Activated T-helper 1 cell treated with Interleukin-2 at 50 U/mL for 16 hours (primary cell): ENCODE results near the gene GPATCH2.
"Not testable (repeated sequence)": the region's sequence is repeated elsewhere in the genome, so short reads cannot be mapped to it uniquely, and the experiment has no call there.

ENCODE experiments used
- DNase-seq: peaks from one replicate; pipeline ENCODE4 v3.0.0-alpha.2; 2020; ENCODE audit warnings: low read depth

The GPATCH2 gene

GRCh38 chr1:217443845-217444244 is 187.0 kb downstream of the GPATCH2 start:
- DNase-seq, result no peak

DNA sequence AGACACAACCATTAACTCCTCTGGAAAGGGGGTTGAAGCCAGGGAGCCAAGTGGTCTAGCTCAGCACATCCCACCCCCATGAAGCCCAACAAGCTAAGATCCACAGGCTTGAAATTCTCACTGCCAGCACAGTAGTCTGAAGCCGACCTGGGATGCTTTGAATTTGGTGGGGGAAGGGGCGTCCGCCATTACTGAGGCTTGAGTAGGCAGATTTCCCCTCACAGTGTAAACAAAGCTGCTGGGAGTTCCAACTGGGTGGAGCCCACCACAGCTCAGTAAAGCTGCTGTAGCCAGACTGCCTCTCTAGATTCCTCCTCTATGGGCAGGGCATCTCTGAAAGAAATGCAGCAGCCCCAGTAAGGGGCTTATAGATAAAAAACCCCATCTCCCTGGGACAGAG is 193.5 kb downstream of the GPATCH2 start:
- DNase-seq, result no peak

DNA sequence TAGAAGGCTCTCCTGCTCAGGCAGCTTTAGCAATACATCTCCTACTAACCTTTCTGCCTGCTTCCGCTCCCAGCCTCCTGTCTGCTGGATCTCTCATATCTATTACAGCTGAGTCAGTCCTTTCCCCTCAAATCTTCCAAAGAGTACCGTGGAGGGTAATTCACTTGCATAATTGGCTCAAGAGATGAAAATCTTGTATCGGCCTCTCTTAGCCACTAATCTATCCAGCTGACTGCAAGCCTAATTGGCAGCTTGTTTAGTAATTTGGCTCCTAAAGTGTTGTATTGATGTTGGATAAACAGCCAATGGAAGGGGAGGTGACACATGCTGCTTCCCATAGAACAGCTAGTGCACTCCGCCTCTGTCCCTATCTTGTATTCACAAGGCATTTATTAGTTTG is 195.7 kb downstream of the GPATCH2 start:
- no peak for DNase-seq

GRCh38 chr1:217433664-217434063 is 197.2 kb downstream of the GPATCH2 start:
- DNase-seq, result no peak

DNA sequence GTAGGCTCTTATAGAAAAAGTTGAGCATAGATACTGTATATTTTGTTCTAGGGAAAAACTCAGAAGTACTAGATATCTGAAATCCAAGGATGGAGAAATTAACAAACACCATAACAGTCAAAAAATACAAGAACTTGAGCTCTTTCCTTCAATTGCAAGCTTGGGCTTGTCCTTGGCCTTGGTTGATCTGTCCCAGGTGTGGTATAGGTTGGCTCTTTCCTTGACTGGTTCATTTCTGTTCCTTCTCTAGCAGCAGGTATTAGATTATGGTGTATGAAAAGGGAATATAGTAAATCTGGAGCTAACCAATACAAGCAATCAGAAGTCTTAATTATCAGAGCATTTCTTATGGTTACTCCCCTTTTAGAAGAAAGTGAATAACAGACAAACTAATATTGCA is 198.6 kb downstream of the GPATCH2 start:
- DNase-seq, result no peak

DNA sequence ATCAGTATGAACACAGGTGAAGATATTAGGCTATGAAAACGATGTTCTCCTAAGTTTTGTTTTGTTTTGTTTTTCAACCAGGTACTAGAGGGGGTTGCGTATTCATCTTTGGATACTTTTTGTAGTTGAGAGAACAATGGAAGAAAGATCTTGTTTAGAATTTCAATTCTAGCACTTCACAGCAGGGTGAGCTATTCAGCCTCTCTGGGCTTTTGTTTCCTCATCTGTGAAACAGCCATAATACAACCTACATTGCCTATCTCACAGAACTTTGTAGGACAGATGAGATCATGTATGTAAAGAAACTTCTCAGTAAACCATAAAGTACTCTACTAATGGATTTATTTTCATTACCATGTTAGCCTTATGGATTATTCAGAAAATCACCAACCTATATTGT is 199.5 kb downstream of the GPATCH2 start:
- DNase-seq, result no peak

DNA sequence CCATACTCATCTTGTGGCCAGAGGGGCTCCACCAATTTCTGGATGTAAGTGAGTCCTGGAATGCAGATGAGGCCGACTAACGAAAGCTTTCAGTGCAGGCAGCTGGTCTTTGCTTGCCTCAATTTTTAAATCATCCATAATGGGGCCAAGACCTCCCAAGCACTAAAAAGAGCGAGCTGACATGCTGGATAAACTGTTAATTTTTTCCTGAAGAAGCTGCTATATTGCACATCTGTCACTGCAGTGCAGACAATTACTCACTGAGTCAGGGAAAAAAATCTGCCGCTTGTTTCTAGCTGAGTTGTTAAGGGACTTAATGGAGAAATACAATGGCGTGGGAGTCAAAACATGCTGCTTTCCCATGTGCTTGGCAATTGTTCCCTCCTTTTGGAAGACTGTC is 205.5 kb downstream of the GPATCH2 start:
- no peak for DNase-seq

DNA sequence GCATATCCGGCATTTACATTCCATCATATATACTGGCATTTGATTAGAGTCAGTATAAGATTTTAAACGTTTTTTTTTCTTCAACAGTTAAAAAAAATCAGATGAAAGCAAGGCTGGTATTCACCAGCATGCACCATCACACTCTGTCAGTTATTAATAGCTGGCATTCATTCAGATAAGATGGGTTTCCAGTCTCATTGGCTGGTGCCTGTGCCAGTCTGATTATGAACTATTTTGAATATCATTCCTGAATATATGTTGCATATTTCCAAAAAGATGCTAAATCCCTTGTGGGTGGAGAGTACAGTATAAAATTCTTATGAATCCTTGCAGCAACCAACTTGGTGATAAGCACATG is 211.7 kb downstream of the GPATCH2 start:
- DNase-seq, result no peak

GRCh38 chr1:217418269-217419193 is 212.4 kb downstream of the GPATCH2 start:
- DNase-seq, result no peak

DNA sequence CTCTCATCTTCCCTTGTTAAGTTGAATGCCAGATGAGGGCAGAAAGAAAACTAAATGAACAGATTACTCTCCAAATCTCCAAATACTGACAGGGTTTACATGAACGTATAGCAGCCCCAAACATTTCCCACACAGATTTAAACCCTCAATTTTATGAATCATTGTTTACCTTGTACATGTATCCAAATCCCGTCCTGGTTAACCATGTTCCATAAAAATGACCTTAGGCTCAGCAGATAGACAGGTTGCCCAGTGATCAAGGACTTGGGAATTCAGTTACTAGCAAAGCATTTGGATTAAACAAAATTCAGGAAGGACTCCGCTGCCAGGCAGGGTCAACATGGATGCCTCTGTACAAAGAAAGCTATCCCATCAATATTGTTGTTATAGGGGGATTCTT is 213.5 kb downstream of the GPATCH2 start:
- no peak for DNase-seq

DNA sequence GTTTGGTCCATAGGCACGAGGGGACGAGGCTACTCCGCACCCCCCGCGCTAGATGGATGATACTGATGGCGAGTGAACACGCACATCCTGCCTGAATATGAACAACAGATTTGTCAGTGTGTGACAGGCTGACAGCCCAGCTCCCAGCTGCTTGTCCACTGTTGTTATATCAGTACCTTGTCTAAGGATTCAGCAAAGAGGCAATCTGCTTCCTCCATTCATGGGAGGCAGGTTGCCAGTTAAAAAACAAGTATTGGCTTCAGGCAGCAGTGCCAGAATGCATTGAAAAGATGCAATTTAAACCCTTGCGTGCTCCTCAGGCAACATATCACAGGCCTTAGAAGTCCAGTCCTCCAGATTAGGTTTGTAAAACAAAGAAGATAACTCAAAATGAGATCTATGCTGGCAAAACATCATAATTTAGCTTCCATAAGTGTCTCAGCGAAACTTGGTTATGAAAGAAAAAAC is 223.3 kb downstream of the GPATCH2 start:
- no peak for DNase-seq

DNA sequence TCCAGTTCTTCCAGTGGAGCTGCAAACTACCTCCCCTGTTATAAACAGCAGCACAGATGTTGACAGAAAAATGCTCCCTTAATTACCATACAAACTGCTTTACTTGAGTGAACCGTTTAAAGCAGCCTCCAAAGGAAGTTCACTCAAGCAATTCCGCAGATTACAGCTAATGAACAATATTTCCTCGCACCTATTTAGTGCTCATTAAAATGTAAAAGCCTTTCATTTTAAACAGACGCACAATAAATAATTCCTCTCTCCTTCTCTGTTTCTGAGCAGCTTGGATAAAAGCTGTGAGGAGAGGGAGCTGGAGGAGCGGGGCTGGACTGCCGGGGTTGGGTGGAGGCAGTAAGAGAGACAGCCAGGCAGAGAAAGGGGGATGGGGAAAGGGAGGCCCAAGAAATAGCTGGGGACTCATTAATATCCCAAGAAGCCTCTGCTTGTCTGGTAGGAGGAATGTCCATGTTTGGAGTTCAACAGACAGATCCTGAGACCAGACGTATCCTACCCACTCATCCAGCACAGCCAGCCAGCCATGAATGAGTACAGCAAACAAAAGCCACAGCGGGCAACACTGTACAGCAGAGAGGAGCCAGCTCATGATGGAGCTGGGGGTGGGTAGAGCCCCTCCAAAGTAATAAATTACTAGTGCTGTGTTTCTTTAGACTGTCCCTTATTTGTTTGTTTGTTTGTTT is 227.7 kb downstream of the GPATCH2 start:
- no peak for DNase-seq

DNA sequence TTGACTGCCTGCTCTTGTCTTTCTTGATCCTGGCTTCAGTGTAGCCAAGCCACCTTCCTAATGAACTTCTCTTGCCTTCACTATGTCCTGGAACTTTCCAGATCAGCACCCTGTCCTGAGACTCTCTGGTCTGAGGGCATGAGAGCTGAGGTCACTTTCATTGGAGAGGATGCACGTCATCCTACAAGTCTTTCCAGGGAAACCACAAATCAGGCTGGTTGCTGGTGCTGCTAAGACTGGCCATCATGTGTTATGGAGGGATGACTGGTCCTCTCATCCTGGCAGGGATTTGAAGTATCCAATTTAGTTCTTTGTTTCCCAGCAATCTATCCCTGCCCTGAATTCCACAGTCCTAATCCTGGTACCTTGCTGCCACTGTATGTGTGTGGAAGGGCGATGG is 228.6 kb downstream of the GPATCH2 start:
- DNase-seq, result no peak

DNA sequence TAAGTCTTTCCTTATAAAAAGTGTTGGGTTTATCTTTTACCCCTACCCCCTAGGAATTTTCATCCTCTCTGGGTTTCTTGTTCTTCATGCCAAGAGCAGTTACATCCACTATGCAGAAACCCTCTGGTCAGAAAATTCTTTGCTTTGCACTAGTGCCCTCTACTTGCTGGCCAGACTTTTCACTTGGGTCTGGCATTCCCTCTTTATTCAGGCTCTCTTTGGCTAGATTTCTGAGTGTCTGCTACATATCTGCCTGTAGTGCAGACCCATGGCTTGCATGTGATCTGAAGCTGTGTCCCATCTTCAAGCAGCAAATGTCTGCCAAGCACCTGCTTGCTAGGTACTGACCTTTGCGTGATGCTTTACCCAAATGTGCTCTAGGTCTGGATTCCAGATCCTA is 237.0 kb downstream of the GPATCH2 start:
- no peak for DNase-seq

DNA sequence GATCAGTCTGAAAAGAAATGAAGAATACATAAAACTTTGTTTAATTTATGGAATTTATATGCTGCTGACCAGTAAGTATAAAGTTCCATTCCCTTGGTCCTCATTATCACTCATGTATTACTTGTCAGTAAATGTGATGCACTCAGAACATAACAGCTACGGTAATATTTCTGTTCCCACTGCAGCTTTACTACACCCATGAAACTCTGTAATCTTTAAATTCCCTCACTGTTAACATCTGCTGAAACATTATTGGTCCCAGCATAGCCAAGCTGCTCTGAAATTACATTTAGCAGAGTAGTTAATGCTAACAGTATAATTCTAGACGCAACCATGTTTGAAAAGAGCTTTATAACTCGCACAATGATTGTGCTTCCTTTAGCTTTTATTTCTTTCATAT is 238.4 kb downstream of the GPATCH2 start:
- no peak for DNase-seq

- no peak for DNase-seq
Observed at GRCh38 chr1:217389895-217390294, 241.0 kb downstream of the GPATCH2 start.

DNA sequence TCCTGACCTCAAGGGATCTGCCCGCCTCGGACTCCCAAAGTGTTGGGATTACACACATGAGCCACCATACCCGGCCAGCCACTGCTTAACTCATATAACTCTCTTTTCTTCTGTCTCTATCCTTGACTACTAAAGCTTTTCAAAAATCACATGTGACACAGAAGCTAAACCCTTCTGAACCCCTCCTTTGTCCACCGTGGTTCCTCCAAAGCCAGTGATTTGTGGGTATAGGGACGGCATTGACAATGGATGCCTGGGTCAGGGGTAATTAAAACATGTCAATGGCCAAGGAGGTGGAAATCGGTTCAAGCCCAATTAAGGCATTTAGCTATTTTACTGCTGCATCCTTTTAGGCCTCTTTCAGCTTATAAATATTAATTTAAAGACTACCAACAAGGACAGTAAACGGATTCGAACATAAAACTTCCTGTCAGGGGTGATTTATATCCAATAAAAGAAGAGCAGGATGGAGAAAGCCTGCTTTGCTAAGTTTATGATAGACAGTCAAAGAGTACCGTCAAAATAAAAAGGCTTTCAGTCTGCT is 242.3 kb downstream of the GPATCH2 start:
- DNase-seq, result no peak

- not testable (repeated sequence) for DNase-seq
Observed at GRCh38 chr1:217381773-217382172, 249.1 kb downstream of the GPATCH2 start.

GRCh38 chr1:217379804-217380203 is 251.1 kb downstream of the GPATCH2 start:
- DNase-seq, result not testable (repeated sequence)

DNA sequence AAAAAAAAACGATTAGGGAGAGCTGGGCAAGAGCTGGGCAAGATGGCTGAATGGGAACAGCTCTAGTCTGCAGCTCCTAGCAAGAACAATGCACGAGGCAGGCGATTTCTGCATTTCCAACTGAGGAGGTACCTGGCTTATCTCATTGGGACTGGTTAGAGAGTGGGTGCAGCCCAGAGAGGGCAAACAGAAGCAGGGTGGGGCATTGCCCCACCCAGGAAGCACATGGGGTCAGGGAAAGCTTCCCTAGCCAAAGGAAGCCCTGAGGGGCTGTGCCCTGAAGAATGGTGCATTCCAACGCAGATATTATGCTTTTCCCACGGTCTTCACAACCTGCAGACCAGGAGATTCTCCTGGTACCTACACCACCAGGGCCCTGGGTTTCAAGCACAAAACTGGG is 251.6 kb downstream of the GPATCH2 start:
- DNase-seq, result no peak
